GM19240 (cell line): ENCODE measurements around the gene CXADR.
"Not testable (repeated sequence)": the region's sequence is repeated elsewhere in the genome, so short reads cannot be mapped to it uniquely, and the experiment has no call there.

Experiments
- DNase-seq: peaks from one replicate; pipeline ENCODE4 v3.0.0; 2011; ENCODE audit warnings: low spot score; ENCODE audit not compliant: insufficient read length

The CXADR gene

GRCh38 chr21:17512253-17513213, at the start of gene CXADR:
Gene CXADR (plus strand): TSS chr21:17513043. CDS start chr21:17513130, 87 bp downstream.
- DNase-seq, result peak; percentile 57

GRCh38 chr21:17466166-17466565, 46.7 kb upstream of the CXADR start:
- no peak for DNase-seq

- no peak for DNase-seq
Observed at GRCh38 chr21:17467392-17467791, 45.5 kb upstream of the CXADR start.

DNA sequence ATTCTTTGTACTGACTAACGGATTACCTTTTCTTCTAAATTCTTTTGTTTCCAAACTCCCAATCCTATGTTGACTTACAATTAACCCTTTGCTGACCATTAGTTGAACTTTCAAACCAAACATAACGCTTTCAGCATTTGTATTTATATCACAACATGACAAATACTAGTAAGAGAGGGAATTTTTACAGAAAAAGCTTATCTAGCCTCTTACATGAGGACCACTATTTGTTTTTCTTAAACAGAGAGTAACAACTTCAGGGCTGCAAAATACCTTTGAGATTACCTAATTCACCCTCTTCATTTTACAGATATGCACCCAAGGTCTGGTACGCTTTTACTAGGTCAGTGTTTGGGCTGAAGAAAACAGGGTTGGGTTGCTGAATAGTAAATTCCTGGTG, 45.0 kb upstream of the CXADR start:
- no peak for DNase-seq

DNA sequence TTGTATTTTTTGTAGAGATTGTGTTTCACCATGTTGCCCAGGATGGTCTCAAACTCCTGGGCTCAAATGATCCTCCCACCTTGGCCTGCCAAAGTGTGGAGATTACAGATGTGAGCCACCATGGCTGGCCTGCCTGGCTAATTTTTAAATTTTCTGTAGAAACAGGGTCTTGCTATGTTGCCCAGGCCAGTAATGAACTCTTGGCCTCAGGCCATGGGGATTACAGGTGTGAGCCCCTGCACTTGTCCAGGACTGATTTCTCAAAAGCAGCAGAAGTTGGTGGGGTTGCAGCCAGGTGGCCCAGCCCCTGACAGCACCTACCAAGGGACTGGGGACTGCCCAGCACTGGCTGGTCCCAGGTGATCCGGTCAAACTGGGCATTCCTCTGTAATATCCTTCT, 44.1 kb upstream of the CXADR start:
- no peak for DNase-seq

DNA sequence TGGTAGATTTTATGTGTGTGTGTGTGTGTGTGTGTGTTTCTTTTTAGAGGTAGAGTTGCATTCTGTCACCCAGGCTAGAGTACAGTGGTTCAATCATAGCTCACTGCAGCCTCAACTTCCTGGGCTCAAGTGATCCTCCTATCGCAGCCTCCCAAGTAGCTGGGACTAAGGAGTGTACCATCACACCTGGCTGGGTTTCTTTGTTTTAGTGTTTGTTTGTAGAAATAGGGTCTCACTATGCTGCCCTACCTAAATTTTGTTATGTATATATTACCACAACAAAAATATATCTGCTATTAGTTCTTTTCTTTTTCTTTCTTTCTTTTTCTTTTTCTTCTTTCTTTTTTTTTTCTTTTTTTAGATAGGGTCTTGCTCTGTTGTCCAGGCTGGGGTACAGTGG, 43.1 kb upstream of the CXADR start:
- no peak for DNase-seq

- no peak for DNase-seq
Observed at GRCh38 chr21:17472182-17472581, 40.7 kb upstream of the CXADR start.

- DNase-seq, result no peak
Observed at GRCh38 chr21:17472592-17473271, 40.1 kb upstream of the CXADR start.

DNA sequence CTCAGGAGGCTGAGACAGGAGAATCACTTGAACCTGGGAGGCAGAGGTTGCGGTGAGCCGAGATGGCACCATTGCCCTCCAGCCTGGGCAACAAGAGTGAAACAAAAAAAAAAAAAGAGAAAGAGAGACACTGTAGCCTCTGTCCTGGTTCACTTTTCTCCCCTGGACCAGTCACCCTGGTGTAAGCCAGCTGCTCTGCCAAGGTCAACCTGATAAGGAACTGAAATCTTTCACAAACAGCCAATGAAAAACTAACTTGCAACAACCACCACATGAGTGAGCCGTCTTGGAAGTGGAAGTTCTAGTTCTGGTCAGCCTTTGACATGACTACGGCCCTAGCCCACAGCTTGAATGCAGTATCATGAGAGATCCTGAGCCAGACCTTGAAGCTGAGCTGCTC, 36.8 kb upstream of the CXADR start:
- DNase-seq, result no peak

GRCh38 chr21:17478156-17478555, 34.7 kb upstream of the CXADR start:
- not testable (repeated sequence) for DNase-seq

GRCh38 chr21:17479606-17480005, 33.2 kb upstream of the CXADR start:
- DNase-seq, result no peak

GRCh38 chr21:17482928-17483327, 29.9 kb upstream of the CXADR start:
- DNase-seq, result no peak

DNA sequence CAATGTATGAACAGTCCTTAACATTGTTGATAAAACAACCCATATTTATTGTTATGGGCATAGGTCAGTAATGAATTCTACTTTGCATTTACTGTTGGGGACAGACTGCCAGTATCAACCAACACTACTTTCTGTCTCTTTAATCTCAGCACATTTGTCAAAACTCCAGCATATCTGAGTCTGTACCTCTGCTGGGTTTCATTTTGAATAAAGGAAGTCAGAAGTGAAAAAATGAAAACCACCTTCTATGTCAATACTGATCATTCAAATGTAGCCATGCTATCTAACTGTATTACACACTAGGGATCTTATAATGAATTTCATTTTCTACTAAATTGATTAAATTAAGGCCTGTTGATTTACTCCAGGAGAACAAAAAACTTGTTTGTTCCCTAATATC, 24.2 kb upstream of the CXADR start:
- no peak for DNase-seq

DNA sequence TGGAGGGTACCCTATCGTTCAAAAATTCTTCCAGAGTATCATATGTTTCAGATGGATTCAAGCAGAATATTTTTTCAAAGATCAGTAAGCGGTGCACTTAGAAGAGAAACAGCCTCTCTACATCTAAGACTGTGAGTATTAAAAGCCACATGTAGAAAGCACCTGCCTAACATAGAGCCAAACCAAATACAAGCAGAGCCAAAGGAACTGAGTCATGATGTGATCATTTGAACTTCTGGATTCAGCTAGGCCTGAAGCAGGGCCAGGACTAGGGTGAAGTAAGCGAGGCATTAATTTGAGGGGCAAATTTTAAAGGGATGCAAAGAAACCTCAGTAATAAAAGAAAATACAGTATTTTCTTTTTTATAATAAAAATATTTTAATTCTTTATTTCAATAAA, 23.3 kb upstream of the CXADR start:
- DNase-seq, result not testable (repeated sequence)

GRCh38 chr21:17491716-17492414, 21.0 kb upstream of the CXADR start:
- DNase-seq, result no peak

DNA sequence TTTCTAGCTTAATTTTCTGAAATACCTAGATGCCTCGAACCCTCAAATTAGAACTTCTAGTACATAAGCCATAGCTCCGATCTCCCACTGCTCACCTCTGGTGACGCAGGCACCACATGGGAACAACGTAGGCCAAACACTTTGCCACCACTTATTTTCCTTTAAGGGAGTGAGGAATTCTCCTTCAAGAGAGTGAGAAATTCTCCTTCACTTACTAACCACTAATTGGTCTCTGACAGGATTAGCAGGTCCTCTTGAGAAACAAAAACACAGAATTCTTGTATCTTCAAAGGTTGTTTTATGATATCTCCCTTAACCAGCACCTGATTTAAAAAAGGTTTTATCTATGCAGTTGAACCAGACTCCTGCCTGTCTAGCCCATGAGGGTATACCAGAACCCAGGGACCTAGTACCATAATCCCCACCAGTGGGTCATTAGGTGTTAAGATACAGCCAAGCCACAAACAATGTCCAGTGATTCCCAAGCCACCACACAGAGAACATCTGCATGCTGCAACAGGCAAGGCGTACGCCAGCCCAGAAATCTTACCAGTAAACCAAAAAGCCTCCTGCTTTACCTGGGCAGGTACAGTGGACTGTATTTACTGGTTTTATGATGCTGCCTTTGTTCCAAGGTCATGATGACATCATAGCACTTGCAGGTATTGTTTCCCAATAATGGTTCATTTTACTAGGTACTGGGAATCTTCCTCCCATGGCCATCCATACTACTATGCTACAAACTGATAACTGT, 20.3 kb upstream of the CXADR start:
- no peak for DNase-seq

DNA sequence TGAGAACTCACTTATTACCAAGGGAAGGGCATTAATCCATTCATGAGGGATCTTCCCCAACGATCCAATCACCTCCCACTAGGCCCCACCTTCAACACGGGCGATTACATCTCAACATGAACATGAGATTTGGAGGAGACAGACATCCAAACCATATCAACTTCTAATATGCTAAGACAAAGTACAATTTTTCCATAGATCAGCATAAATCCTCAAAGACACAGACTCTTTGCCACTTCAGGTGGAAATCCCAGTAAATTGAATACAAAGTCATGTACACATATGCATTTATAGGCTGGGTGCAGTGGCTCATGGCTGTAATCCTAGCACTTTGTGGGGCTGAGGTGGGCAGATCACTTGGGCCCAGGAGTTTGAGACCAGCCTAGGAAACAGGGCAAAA, 18.8 kb upstream of the CXADR start:
- DNase-seq, result no peak

DNA sequence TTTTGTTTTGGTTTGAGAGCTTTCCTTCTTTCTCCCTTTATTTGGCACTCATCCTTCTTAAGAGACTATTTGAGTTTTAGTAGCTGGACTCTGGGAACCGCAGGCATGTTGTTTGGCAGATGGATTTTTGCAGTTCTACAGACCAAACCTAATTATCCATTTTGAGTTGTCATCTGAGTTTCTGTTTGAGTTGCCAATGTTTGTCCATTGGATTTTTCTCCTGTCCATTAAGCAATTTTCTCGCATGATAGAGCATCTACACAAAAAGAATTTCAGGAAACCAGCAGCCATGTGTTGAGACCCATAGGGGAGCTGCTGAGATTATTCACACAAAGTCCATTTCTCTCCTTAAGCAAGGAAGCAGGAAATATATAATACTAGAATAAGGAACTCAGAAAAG, 17.2 kb upstream of the CXADR start:
- no peak for DNase-seq

DNA sequence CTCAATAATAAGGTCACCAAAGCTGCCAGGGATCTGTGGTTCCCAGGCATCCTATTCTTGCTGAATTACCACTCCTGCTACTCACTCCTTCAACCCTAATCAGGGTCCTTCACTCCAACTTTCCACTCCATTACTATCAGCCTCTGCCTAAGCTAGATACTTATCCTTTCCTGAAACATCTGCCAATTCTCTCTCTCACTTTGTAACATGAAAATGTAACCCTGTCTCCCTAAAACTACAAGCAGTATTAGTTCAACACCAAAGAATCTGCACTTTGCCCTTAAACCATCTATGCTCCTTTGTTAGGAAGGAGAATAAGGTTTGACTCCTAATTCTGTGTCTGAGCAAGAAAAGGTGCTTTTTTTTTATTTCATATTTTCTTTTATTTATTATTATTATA, 15.5 kb upstream of the CXADR start:
- DNase-seq, result no peak

GRCh38 chr21:17498586-17498985, 14.3 kb upstream of the CXADR start:
- DNase-seq, result no peak
